Right lobe of liver (tissue), 4 donors: ENCODE measurements around the gene ITGA7.

Experiments used
- POLR2A ChIP-seq: fragments of 450-650 bp; IDR thresholded peaks from one replicate; pipeline ENCODE4 v1.6.1; 2017; ENCODE audit warnings: antibody characterized with exemption, mild to moderate bottlenecking
- TF ChIP-seq, protein P1 (sequence below), 4 donors: fragments of 200-600 bp in 3 of 4; fragments of 450-650 bp in 1 of 4; IDR thresholded peaks; one replicate each; pipeline versions ENCODE4 v1.5.1 to v1.8.0; 2016 to 2022; ENCODE audit warnings: antibody characterized with exemption in 4 of 4, mild to moderate bottlenecking in 2 of 4
- donor health status: DM: no; HTN: no; CAD: no.
- donor health status: DM: no; HTN: no; CAD: no.
- donor health status: DM: no; HTN: yes; CAD: no.

DNA sequence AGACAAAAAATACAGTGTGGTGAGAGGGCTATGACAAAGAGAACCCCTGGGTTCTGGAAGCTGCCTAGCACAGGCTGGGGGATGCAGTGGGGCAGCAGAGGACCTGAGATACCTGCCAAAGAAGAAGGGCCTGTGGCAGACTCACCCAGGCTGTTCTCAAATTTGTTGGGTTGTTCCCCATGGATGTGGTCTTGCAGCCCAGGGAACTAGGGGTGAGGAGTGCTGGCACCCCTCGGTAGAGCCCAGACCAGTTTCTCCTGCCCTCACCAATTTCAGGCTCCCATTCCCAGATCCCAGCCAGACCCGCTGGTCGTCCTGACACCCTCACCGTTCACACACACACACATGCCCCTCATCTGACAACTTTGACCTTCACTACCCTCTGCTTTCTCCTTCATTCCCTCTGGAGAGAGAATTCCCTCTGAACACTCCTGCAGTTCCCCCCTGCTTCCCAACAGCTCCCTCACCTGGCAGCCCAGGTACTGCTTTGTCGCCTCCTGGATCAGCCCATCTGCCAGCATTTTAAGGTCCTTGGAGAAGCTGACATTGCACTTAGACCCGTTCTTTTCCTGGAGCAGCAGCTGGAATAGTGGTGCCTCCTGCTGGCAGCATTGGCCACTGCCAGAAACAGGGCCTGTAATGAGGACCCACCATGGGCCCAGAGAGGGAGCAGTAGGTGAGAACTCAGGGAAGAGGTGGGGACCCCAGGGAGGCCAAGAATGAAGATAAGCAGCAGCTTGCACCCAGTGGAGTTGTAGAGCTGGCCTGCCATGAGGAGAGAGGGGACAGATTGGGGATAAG is 29.3 kb upstream of the ITGA7 start:
- TF ChIP-seq, protein P1, sequence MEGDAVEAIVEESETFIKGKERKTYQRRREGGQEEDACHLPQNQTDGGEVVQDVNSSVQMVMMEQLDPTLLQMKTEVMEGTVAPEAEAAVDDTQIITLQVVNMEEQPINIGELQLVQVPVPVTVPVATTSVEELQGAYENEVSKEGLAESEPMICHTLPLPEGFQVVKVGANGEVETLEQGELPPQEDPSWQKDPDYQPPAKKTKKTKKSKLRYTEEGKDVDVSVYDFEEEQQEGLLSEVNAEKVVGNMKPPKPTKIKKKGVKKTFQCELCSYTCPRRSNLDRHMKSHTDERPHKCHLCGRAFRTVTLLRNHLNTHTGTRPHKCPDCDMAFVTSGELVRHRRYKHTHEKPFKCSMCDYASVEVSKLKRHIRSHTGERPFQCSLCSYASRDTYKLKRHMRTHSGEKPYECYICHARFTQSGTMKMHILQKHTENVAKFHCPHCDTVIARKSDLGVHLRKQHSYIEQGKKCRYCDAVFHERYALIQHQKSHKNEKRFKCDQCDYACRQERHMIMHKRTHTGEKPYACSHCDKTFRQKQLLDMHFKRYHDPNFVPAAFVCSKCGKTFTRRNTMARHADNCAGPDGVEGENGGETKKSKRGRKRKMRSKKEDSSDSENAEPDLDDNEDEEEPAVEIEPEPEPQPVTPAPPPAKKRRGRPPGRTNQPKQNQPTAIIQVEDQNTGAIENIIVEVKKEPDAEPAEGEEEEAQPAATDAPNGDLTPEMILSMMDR (IDR thresholded peaks at IDR 0.05) = peak; percentile 77 to 81 (median 80)
- TF ChIP-seq POLR2A = no peak
